Gastrocnemius medialis (tissue), 4 donors: Measurements from ENCODE around the gene BMP7.

Experiments
- POLR2A ChIP-seq, 2 donors: fragments of 450-650 bp; IDR thresholded peaks; one replicate each; pipeline ENCODE4 v1.6.1; 2017; ENCODE audit warnings: antibody characterized with exemption in 2 of 2, mild to moderate bottlenecking in 2 of 2, moderate library complexity in 2 of 2
- TF ChIP-seq, protein P1 (sequence below), 5 experiments: fragments of 450-650 bp in 3 of 5; fragments of 200-600 bp in 2 of 5; sonication (generic) in 2 of 5; IDR thresholded peaks in 4 of 5; conservative IDR thresholded peaks in 1 of 5; 1 replicate in 4 of 5; 2 replicates in 1 of 5; pipeline ENCODE4 v1.5.1; 2016 to 2019; ENCODE audit warnings: antibody characterized with exemption in 5 of 5, mild to moderate bottlenecking in 3 of 5, moderate library complexity in 3 of 5

DNA sequence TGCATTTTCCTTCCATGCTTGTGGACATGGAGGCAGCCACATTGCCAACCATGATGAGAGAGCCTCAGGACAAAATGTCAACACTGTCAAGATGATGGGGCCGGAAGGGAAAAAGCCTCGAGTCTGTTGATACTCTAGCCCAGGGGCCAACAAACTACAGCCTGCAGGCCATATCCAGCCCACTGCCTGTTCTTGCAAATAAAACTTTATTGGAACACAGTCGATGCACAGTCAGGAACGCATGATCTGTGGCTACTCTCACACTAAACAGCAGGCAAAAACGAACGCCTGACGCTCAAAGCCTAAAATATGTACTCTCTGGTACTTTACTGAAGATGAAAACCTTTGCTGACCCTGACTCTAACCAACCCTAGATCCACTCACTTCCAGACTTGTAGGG is 72.3 kb downstream of the BMP7 start:
- TF ChIP-seq, protein P1, sequence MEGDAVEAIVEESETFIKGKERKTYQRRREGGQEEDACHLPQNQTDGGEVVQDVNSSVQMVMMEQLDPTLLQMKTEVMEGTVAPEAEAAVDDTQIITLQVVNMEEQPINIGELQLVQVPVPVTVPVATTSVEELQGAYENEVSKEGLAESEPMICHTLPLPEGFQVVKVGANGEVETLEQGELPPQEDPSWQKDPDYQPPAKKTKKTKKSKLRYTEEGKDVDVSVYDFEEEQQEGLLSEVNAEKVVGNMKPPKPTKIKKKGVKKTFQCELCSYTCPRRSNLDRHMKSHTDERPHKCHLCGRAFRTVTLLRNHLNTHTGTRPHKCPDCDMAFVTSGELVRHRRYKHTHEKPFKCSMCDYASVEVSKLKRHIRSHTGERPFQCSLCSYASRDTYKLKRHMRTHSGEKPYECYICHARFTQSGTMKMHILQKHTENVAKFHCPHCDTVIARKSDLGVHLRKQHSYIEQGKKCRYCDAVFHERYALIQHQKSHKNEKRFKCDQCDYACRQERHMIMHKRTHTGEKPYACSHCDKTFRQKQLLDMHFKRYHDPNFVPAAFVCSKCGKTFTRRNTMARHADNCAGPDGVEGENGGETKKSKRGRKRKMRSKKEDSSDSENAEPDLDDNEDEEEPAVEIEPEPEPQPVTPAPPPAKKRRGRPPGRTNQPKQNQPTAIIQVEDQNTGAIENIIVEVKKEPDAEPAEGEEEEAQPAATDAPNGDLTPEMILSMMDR (IDR thresholded peaks at IDR 0.05 in 4 of 5, conservative IDR thresholded peaks at IDR 0.05 in 1 of 5), result no peak
- TF ChIP-seq POLR2A (IDR thresholded peaks at IDR 0.05), result no peak
